SK-N-SH (cell line): ENCODE measurements around the gene TM6SF1. TPM values are rescaled to one million over a fixed set of nuclear protein-coding genes. Genes with fewer than 3 reads are reported as not detected.

Experiments used
- CTCF ChIA-PET: fragments of 300-600, 350-600 bp; formaldehyde crosslinking; extraction: SDS; loops from one replicate; lab custom pipeline; 2021; lab: Yijun Ruan, JAX
- POLR2A ChIA-PET: fragments of 350-600 bp; sonication (Branson Sonifier 250); formaldehyde crosslinking; extraction: SDS; loops from one replicate; lab custom pipeline; 2020; ENCODE audit warnings: antibody characterized with exemption, inconsistent platforms; lab: Yijun Ruan, JAX
- DNase-seq: peaks from one replicate; pipeline ENCODE4 v3.0.0; 2012
- H2AFZ ChIP-seq: fragments of 200-600 bp; sonication (generic); 2 replicates; pipeline ENCODE4 v1.8.1; 2016; ENCODE audit warnings: antibody characterized with exemption, mild to moderate bottlenecking, low read depth
- H3F3A ChIP-seq: fragments of 200-600 bp; sonication (generic); replicated peaks from 2 replicates; pipeline ENCODE3; 2016; ENCODE audit warnings: antibody characterized with exemption, mild to moderate bottlenecking; ENCODE audit not compliant: insufficient read depth
- H3K27ac ChIP-seq, 2 experiments: fragments of 200-500 bp in 1 of 2; fragments of 200-600 bp in 1 of 2; sonication (Bioruptor generic) in 1 of 2; sonication (generic), shearing (Covaris generic) in 1 of 2; 2 replicates each; pipeline versions ENCODE4 v1.5.1 to v1.6.1; 2014 to 2016; ENCODE audit warnings: low read depth in 2 of 2, inconsistent platforms in 1 of 2, low read length in 1 of 2, mild to moderate bottlenecking in 1 of 2, mixed read lengths in 1 of 2
- H3K27me3 ChIP-seq: fragments of 200-600 bp; sonication (generic), shearing (Covaris generic); 2 replicates; pipeline ENCODE4 v1.6.1; 2016; ENCODE audit warnings: mixed run types; ENCODE audit not compliant: insufficient read depth
- H3K36me3 ChIP-seq, 2 experiments: fragments of 200-500 bp in 1 of 2; fragments of 200-600 bp in 1 of 2; sonication (Bioruptor generic) in 1 of 2; sonication (generic) in 1 of 2; replicated peaks in 1 of 2; 2 replicates each; pipeline versions ENCODE3 to v1.5.1; 2014 to 2016; ENCODE audit warnings: low read length in 1 of 2, mild to moderate bottlenecking in 1 of 2; ENCODE audit not compliant: insufficient read depth in 2 of 2, control insufficient read depth in 1 of 2
- H3K4me1 ChIP-seq, 2 experiments: fragments of 200-500 bp in 1 of 2; fragments of 200-600 bp in 1 of 2; sonication (Bioruptor generic) in 1 of 2; sonication (generic), shearing (Covaris generic) in 1 of 2; 2 replicates each; pipeline versions ENCODE4 v1.5.1 to v1.6.1; 2014 to 2016; ENCODE audit warnings: low read depth in 1 of 2, low read length in 1 of 2, mixed run types in 1 of 2; ENCODE audit not compliant: insufficient read depth in 2 of 2, control insufficient read depth in 1 of 2
- H3K4me2 ChIP-seq: fragments of 200-600 bp; sonication (generic), shearing (Covaris generic); 2 replicates; pipeline ENCODE4 v1.6.1; 2017; ENCODE audit warnings: mixed run types
- H3K4me3 ChIP-seq, 2 experiments: fragments of 200-500 bp in 1 of 2; fragments of 200-600 bp in 1 of 2; sonication (Bioruptor generic) in 1 of 2; sonication (generic), shearing (Covaris generic) in 1 of 2; 2 replicates each; pipeline versions ENCODE4 v1.5.1 to v1.8.1; 2014 to 2016; ENCODE audit warnings: low read depth in 2 of 2, inconsistent platforms in 1 of 2, low read length in 1 of 2, mild to moderate bottlenecking in 1 of 2, mixed read lengths in 1 of 2, moderate library complexity in 1 of 2
- H3K79me2 ChIP-seq: fragments of 200-600 bp; sonication (generic); 2 replicates; pipeline ENCODE4 v1.8.1; 2017; ENCODE audit warnings: mild to moderate bottlenecking; ENCODE audit not compliant: insufficient read depth
- H3K9ac ChIP-seq: fragments of 200-600 bp; sonication (generic); 2 replicates; pipeline ENCODE4 v1.6.1; 2017; ENCODE audit warnings: mixed run types
- H3K9me2 ChIP-seq: fragments of 200-600 bp; sonication (generic); 2 replicates; pipeline ENCODE4 v1.6.1; 2017; ENCODE audit warnings: mixed run types
- H3K9me3 ChIP-seq: fragments of 200-600 bp; sonication (generic); 2 replicates; pipeline ENCODE4 v1.6.1; 2017; ENCODE audit warnings: mixed run types, mild to moderate bottlenecking, moderate library complexity
- H4K20me1 ChIP-seq: fragments of 200-600 bp; sonication (generic); 2 replicates; pipeline ENCODE4 v1.6.1; 2017; ENCODE audit warnings: mild to moderate bottlenecking, mixed run types; ENCODE audit not compliant: insufficient read depth
- CHD2 ChIP-seq: fragments of 150-350 bp; IDR thresholded peaks from 2 replicates; pipeline ENCODE4 v1.6.1; 2018; ENCODE audit warnings: low read length; ENCODE audit not compliant: partially characterized antibody
- ELF1 ChIP-seq: IDR thresholded peaks from 2 replicates; pipeline ENCODE4 v1.4.0; 2012
- EZH2phosphoT487 ChIP-seq: fragments of 200-600 bp; sonication (generic); IDR thresholded peaks from 2 replicates; pipeline ENCODE4 v1.6.1; 2017; ENCODE audit warnings: low read depth, mixed run types, mild to moderate bottlenecking, antibody characterized with exemption, moderate library complexity, borderline replicate concordance
- FOSL2 ChIP-seq: IDR thresholded peaks from 2 replicates; pipeline ENCODE4 v1.4.0; 2012; ENCODE audit warnings: low read depth, mild to moderate bottlenecking, moderate library complexity, borderline replicate concordance
- FOXJ3 ChIP-seq: sonication (generic); formaldehyde crosslinking; IDR thresholded peaks from 2 replicates; pipeline ENCODE4 v1.5.1; 2020; ENCODE audit warnings: mild to moderate bottlenecking, missing genetic modification reagents
- FOXM1 ChIP-seq: IDR thresholded peaks from 2 replicates; pipeline ENCODE4 v1.4.0; 2012; ENCODE audit warnings: low read depth, mild to moderate bottlenecking
- GATA2 ChIP-seq: sonication (generic); formaldehyde crosslinking; IDR thresholded peaks from 2 replicates; pipeline ENCODE4 v1.5.0; 2020; ENCODE audit warnings: mild to moderate bottlenecking, missing genetic modification reagents
- JUND ChIP-seq: IDR thresholded peaks from 2 replicates; pipeline ENCODE4 v1.4.0; 2012
- NRF1 ChIP-seq: IDR thresholded peaks from 2 replicates; pipeline ENCODE4 v1.6.1; 2012; ENCODE audit warnings: low read depth, mild to moderate bottlenecking, low read length
- RFX5 ChIP-seq: IDR thresholded peaks from 2 replicates; pipeline ENCODE4 v1.6.1; 2012; ENCODE audit warnings: mild to moderate bottlenecking, improper control_type of control experiment, low read length
- SMC3 ChIP-seq: IDR thresholded peaks from 2 replicates; pipeline ENCODE4 v1.6.1; 2012; ENCODE audit warnings: low read depth, low read length, improper control_type of control experiment
- TCF12 ChIP-seq: IDR thresholded peaks from 2 replicates; pipeline ENCODE4 v1.4.0; 2012
- TEAD4 ChIP-seq: IDR thresholded peaks from 2 replicates; pipeline ENCODE4 v1.4.0; 2012; ENCODE audit warnings: mild to moderate bottlenecking, borderline replicate concordance; ENCODE audit not compliant: insufficient read depth
- USF1 ChIP-seq: IDR thresholded peaks from 2 replicates; pipeline ENCODE4 v1.4.0; 2012; ENCODE audit warnings: low read depth, borderline replicate concordance
- YY1 ChIP-seq: IDR thresholded peaks from 2 replicates; pipeline ENCODE4 v1.4.0; 2012; ENCODE audit warnings: low read depth, mild to moderate bottlenecking
- WGBS: methylation state at CpG from one replicate; pipeline ENCODE4 v1.1.6; 2017; ENCODE audit warnings: low lambda C conversion rate; 5-methylcytosine and 5-hydroxymethylcytosine counted together
- polyA plus RNA-seq, 3 experiments: library from polyadenylated mRNA; depleted of rRNA; stranded (reverse); fragments of >200 nt; gene quantifications; 2 replicates each; pipeline ENCODE4 v1.2.3, GENCODE V29; 2012
- TF ChIP-seq, protein P1 (sequence below): fragments of 150-350 bp; IDR thresholded peaks from 2 replicates; pipeline ENCODE4 v1.6.1; 2016; ENCODE audit warnings: mild to moderate bottlenecking, low read depth, low read length
- TF ChIP-seq, protein P2 (sequence below): fragments of 150-350 bp; IDR thresholded peaks from 2 replicates; pipeline ENCODE4 v1.6.1; 2017; ENCODE audit warnings: antibody characterized with exemption, low read length, low read depth, borderline replicate concordance
- TF ChIP-seq, protein P3 (sequence below): fragments of 200-600 bp; sonication (generic); IDR thresholded peaks from 2 replicates; pipeline ENCODE4 v1.6.1; 2017; ENCODE audit warnings: antibody characterized with exemption, mild to moderate bottlenecking, moderate library complexity

TM6SF1 gene
- polyA plus RNA-seq, 1 of the 3 experiments (the other 2 are of a cell fraction), result 0.12 TPM

DNA sequence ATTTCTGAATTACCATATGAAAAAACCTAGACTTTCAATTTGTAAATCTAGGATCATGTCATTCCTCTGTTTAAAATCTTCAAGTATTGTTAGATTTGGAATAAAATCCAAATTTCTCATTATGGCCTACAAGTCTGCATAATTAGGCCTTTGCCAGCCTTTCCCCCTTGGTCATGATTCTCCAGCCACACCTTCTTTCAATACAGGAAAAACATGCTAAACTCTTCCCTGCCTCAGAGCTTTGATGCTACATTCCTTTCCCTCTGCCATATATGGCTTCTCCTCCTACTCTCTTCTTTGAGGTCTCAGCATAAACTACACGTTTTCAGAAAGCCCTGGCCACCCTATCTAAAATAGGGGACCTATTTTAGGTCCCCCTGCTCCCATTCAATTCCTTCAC lies 48.5 kb downstream of the TM6SF1 start:
- Histone ChIP-seq H3K79me2 (peaks cover 16% of the 10 kb centered on the region; the same call in 1 of the 2 replicates), H3F3A (peaks cover under 1% of the 10 kb centered on the region), H3K4me3 (no peak overlapping the region), H3K4me1 (no peaks in the 10 kb centered on the region), H3K4me2 (no peak overlapping the region), H4K20me1 (no peaks in the 10 kb centered on the region), H3K9ac (no peak overlapping the region), H2AFZ (no peak overlapping the region), H3K9me2 (no peaks in the 10 kb centered on the region), H3K9me3 (no peaks in the 10 kb centered on the region), H3K27ac (no peak overlapping the region), H3K27me3 (no peaks in the 10 kb centered on the region), H3K36me3 (peaks cover 28 to 42% of the 10 kb centered on the region in 2 experiments)
- CTCF ChIA-PET, result no interaction called here
- POLR2A ChIA-PET, result no interaction called here
- TF ChIP-seq RFX5 (no peak), USF1 (no peak), ELF1 (no peak), FOXJ3 (CRISPR knock-in tag) (no peak), TCF12 (no peak), NRF1 (no peak), CHD2 (no peak), FOSL2 (no peak), FOXM1 (no peak), SMC3 (no peak), GATA2 (CRISPR knock-in tag) (no peak), TEAD4 (no peak), JUND (no peak), YY1 (no peak), EZH2phosphoT487 (no peak)
- TF ChIP-seq, protein P1, sequence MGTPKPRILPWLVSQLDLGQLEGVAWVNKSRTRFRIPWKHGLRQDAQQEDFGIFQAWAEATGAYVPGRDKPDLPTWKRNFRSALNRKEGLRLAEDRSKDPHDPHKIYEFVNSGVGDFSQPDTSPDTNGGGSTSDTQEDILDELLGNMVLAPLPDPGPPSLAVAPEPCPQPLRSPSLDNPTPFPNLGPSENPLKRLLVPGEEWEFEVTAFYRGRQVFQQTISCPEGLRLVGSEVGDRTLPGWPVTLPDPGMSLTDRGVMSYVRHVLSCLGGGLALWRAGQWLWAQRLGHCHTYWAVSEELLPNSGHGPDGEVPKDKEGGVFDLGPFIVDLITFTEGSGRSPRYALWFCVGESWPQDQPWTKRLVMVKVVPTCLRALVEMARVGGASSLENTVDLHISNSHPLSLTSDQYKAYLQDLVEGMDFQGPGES, result no peak
- TF ChIP-seq, protein P2, sequence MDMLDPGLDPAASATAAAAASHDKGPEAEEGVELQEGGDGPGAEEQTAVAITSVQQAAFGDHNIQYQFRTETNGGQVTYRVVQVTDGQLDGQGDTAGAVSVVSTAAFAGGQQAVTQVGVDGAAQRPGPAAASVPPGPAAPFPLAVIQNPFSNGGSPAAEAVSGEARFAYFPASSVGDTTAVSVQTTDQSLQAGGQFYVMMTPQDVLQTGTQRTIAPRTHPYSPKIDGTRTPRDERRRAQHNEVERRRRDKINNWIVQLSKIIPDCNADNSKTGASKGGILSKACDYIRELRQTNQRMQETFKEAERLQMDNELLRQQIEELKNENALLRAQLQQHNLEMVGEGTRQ, result no peak
- TF ChIP-seq, protein P3, sequence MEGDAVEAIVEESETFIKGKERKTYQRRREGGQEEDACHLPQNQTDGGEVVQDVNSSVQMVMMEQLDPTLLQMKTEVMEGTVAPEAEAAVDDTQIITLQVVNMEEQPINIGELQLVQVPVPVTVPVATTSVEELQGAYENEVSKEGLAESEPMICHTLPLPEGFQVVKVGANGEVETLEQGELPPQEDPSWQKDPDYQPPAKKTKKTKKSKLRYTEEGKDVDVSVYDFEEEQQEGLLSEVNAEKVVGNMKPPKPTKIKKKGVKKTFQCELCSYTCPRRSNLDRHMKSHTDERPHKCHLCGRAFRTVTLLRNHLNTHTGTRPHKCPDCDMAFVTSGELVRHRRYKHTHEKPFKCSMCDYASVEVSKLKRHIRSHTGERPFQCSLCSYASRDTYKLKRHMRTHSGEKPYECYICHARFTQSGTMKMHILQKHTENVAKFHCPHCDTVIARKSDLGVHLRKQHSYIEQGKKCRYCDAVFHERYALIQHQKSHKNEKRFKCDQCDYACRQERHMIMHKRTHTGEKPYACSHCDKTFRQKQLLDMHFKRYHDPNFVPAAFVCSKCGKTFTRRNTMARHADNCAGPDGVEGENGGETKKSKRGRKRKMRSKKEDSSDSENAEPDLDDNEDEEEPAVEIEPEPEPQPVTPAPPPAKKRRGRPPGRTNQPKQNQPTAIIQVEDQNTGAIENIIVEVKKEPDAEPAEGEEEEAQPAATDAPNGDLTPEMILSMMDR, result no peak
- DNase-seq, result no peak
- WGBS, result 78% methylated on average over 1 of the region's 1 CpG
